ENCODE data around the gene ATP4A.

The ATP4A gene

DNA sequence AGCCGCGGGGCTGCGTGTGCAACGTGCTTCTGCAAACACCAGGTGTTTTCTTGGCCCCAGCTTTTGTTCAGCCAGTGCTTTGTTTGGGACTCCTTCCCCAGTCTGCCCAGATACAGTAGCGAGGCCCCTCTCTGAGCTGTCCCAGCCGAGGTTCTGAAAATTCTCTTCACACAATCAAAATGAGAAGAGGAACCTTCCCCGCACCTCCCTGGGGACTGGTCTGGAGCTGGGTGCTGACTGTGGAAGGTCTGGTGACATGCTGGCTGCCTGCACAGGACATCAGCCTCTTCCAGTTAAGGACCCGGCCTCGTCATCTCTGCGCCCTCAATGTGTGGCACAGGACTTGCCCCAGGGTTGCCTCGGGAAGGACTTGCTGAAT lies 4.2 kb downstream of the ATP4A start:
- DNase-seq (ENCODE audit: insufficient read length, low spot score): peak; percentile 57
- FAIRE-seq: no peak
- no peak for TF ChIP-seq PAX5 (IDR thresholded peaks at IDR 0.05; ENCODE audit: insufficient read depth, low read length, severe bottlenecking)
- TF ChIP-seq SPI1 (IDR thresholded peaks at IDR 0.05; ENCODE audit: low read depth, low read length): no peak
- TF ChIP-seq POLR2A (IDR thresholded peaks at IDR 0.05; ENCODE audit: low read depth, low read length): no peak
- TF ChIP-seq TAF1 (IDR thresholded peaks at IDR 0.05; ENCODE audit: low read depth, low read length): no peak
- TF ChIP-seq POLR2AphosphoS5 (IDR thresholded peaks at IDR 0.05; ENCODE audit: low read depth, low read length): no peak

DNA sequence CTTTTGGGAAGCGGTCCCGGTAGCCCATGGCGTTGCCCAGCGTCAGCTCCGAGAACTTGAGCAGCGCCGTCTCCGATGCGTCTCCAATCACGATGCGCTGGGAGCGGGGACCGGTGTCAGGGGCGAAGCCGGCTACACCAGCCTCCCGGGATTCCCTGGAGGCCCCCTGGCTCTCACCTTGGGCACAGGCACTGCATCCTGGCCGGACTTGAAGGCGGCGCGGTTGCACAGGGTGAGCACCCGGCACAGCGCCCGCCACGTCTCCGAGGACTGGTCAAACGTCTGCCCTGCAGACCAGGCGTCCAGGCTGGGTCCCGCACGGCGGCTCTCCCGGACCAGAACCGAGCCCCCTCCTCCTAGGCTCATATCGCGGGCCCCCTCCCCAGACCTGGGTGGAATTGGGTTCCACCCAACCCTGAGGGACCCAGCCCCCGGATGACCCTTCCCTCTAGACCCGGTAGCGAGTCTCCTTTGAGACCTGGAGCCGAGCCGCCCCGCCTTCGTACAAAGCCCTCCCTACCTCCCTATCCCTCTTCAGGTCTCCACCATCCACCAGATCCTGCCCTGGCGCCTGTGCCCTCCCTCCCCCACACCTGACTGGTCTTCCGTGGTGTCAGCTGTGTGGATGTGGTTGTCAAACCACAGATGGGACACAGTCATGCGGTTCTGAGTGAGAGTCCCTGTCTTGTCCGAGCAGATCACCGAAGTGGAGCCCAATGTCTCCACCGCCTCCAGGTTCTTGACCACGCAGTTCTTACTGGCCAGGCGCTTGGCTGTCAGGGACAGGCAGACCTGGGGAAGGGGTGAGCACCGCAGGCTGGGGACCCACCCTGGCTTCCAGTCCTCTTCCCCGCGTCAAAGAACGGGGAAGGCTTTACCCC lies 4.8 kb downstream of the ATP4A start:
- FAIRE-seq: peak; percentile 69

DNA sequence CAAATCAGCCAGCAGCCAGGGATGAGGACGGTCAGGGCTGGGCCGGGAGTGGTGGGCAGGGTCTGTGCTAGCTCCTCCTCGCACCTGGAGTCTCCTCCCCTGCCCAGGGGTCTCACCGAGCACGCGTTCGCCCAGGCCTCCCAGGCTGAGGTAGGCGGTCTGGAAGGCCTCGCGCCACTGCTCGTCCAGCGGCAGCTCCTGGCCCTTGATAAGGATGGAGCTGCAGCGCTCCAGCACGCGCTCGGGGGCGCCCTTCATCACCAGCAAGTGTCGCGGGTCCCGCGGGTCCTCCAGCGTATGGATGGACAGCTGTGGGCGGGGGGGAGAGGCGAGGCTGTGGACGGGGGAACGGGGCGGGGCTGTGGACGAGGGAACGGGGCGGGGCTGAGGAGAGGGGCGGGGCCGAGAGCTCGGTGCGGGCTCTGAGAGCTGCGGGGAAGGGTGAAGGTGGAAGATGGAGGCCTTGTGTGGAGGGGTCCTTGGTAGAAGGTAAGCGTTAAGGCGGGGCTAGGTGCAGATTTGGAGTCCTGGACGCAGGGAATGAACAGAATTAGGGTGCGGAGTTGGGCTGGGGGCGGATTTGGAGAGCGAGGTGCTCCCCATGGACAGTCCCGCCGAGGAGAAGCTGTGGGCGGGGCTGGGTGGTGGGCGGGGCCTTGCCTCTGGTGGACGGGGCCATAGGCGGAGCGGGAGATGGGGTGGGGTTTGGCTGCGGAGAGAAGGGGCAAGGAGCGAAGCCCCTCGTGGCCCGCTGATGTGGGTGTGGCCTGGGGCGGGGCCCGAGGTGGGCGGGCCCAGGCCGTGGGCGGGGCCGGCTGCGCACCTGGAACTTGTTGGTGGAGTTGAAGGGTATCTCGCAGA lies 5.7 kb downstream of the ATP4A start:
- TF ChIP-seq POLR2A (IDR thresholded peaks at IDR 0.05; ENCODE audit: low read depth, low read length) (no peak), SPI1 (IDR thresholded peaks at IDR 0.05; ENCODE audit: low read depth, low read length) (no peak), POU2F2 (IDR thresholded peaks at IDR 0.05; ENCODE audit: low read depth, low read length) (no peak), POLR2AphosphoS5 (IDR thresholded peaks at IDR 0.05; ENCODE audit: low read depth, low read length) (no peak), TAF1 (IDR thresholded peaks at IDR 0.05; ENCODE audit: low read depth, low read length) (no peak), PAX5 (IDR thresholded peaks at IDR 0.05; ENCODE audit: insufficient read depth, low read length, severe bottlenecking) (no peak)
- DNase-seq (ENCODE audit: insufficient read length, low spot score) (peak; percentile 64), FAIRE-seq (peak; percentile 84)

More for the DNA sequence above, 4.8 kb downstream of the ATP4A start:
- DNase-seq (ENCODE audit: insufficient read length, low spot score): no peak
- TF ChIP-seq POLR2AphosphoS5 (IDR thresholded peaks at IDR 0.05; ENCODE audit: low read depth, low read length) (no peak), PAX5 (IDR thresholded peaks at IDR 0.05; ENCODE audit: insufficient read depth, low read length, severe bottlenecking) (no peak), SPI1 (IDR thresholded peaks at IDR 0.05; ENCODE audit: low read depth, low read length) (no peak), POLR2A (IDR thresholded peaks at IDR 0.05; ENCODE audit: low read depth, low read length) (no peak), POU2F2 (IDR thresholded peaks at IDR 0.05; ENCODE audit: low read depth, low read length) (no peak), TAF1 (IDR thresholded peaks at IDR 0.05; ENCODE audit: low read depth, low read length) (no peak)

DNA sequence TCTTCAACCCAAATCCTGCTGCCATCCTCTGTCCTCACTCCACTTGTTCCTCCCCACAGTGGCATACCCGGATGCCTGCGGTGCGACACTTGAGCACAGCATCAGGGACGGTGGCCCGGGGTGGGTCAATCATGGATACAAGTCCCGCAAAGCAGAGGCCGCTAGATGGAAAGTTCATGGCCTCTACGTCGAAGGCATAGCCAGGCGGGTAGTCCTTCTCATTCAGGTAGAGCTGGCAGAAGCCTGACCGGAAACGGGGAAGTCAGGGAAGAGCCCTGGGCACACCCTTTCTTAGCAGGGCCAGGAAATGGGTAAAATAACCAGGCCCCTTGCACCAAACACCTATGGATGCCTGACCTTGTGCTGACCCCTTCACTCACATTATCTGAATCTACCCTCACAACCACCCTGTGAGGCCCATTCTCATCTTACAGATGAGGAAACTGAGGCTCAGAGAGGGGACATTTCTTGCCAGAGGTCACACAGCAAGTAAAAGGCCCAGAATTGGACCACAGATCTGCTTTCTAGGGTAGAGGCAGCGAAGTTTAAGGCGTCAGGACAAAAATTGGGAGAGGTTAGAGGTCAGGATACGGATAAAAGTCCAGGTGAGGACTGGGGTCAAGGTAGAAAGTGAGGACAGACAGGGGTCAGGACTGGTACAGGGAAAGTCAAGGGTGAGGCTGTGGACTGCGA lies 6.5 kb downstream of the ATP4A start:
- TF ChIP-seq TAF1 (IDR thresholded peaks at IDR 0.05; ENCODE audit: low read depth, low read length): no peak
- TF ChIP-seq POLR2AphosphoS5 (IDR thresholded peaks at IDR 0.05; ENCODE audit: low read depth, low read length): no peak
- no peak for TF ChIP-seq POU2F2 (IDR thresholded peaks at IDR 0.05; ENCODE audit: low read depth, low read length)
- DNase-seq (ENCODE audit: insufficient read length, low spot score): no peak
- FAIRE-seq: no peak

DNA sequence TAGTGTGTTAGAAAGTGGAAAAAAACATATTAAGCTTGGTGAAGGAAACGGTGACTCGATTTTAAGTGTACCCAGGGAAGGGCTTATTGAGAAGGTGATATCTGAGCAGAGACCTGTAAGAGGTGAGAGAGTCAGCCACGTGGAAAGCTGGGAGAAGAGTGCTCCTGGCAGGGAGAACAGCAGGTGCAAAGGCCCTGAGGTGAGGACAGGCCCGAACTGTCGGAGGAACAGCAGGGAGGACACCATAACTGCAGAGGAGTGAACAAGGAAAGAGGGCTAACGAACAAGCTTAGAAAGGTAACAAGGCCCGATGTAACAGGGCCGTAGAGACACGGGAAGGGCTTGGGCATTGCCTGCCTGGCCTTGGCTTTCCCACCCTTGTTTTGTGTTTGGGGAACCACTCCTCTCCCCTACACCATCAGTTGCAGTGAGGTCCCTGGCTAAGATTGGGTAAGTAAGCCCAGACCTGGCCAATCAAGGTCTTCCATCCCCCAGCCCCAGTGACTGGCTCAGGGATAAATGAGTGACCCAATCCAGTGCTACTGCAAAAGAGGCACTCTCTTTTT lies 7.3 kb downstream of the ATP4A start:
- no peak for FAIRE-seq
- TF ChIP-seq SPI1 (IDR thresholded peaks at IDR 0.05; ENCODE audit: low read depth, low read length) (no peak), POLR2AphosphoS5 (IDR thresholded peaks at IDR 0.05; ENCODE audit: low read depth, low read length) (no peak), POU2F2 (IDR thresholded peaks at IDR 0.05; ENCODE audit: low read depth, low read length) (no peak), POLR2A (IDR thresholded peaks at IDR 0.05; ENCODE audit: low read depth, low read length) (no peak), PAX5 (IDR thresholded peaks at IDR 0.05; ENCODE audit: insufficient read depth, low read length, severe bottlenecking) (no peak), TAF1 (IDR thresholded peaks at IDR 0.05; ENCODE audit: low read depth, low read length) (no peak)
- DNase-seq (ENCODE audit: insufficient read length, low spot score): no peak

DNA sequence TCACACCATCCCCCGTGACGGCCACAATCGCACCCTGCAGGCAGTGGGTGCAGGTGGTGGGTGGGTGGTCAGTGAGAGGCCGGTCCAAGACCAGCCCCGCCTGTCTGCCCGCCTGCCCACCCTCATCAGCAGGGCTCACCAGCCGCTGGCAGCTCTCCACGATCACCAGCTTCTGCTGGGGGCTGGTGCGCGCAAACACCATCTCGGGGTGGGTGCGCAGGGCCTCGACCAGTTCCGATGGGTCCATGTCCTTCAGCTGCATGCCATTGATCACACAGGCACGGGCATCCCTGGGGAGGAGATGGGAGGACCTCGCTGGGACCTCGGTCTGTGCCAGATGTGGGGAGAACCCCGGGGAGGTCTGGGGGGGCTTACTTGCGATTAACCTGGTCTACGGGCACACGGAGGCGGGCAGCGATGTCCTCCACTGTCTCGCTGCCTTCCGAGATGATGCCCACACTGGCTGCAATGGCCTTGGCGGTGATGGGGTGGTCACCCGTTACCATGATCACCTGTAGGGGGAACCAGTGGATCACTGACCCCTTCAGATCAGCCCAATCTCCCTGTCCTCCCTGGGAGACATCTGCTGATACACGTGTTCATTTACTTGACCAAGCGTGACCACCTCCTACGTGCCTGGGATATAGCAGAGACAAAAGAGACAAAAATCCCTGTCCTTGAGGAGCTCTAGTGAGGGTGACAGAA lies 8.0 kb downstream of the ATP4A start:
- TF ChIP-seq POU2F2 (IDR thresholded peaks at IDR 0.05; ENCODE audit: low read depth, low read length) (no peak), TAF1 (IDR thresholded peaks at IDR 0.05; ENCODE audit: low read depth, low read length) (no peak)
- FAIRE-seq: peak; percentile 81
- DNase-seq (ENCODE audit: insufficient read length, low spot score): no peak

DNA sequence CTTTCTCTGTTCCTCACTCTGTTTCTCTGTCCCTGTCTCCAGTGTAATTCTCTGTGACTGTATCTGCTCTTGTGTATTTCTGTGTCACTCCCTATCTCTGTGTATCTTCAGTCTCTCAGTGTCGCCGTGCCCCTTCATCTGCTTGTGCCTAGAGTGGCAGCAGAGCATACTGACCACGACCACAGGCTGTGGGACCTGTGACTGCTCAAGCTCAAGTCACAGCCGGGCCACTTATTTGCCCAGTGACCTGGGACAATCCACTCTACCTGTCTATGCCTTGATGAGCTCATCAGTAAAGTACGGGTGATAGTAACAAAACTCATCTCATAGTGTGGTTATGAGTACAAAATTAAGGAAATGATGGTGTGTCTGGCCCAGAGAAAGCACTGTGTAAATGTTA lies 9.4 kb downstream of the ATP4A start:
- no peak for DNase-seq (ENCODE audit: insufficient read length, low spot score)
- TF ChIP-seq POLR2A (IDR thresholded peaks at IDR 0.05; ENCODE audit: low read depth, low read length) (no peak), TAF1 (IDR thresholded peaks at IDR 0.05; ENCODE audit: low read depth, low read length) (no peak), PAX5 (IDR thresholded peaks at IDR 0.05; ENCODE audit: insufficient read depth, low read length, severe bottlenecking) (no peak), POU2F2 (IDR thresholded peaks at IDR 0.05; ENCODE audit: low read depth, low read length) (no peak), POLR2AphosphoS5 (IDR thresholded peaks at IDR 0.05; ENCODE audit: low read depth, low read length) (no peak), SPI1 (IDR thresholded peaks at IDR 0.05; ENCODE audit: low read depth, low read length) (no peak)
- FAIRE-seq: peak; percentile 35

DNA sequence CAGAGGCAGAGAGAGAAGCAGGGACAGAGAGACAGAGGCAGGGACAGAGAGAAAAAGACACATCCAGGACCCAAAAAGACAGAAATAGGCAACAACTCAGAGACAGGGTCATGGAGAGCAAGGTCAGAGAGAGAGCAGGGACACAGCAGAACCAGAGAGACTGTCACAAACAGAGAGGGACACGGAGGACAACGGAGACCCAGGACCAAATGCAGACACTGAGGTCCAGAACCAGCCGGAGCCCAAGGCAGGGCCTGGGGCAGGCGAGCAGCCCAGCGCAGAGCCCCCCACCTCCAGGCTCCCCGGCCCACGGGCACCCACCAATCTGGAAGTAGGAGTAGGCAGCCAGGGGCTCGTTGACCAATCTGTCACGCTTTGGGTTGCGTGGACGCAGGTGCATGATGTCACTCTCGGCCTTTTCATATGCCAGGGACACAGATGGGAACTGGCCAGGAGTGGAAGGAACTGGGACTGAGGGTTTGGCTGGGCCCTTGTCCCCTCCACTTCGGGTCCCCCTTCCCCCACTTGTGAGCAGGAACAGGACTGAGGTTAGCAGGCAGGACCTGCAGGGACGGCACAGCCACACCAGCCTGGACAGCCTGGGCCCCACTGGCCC lies 10.0 kb downstream of the ATP4A start:
- DNase-seq (ENCODE audit: insufficient read length, low spot score): no peak
- no peak for FAIRE-seq
- TF ChIP-seq POLR2A (IDR thresholded peaks at IDR 0.05; ENCODE audit: low read depth, low read length) (no peak), SPI1 (IDR thresholded peaks at IDR 0.05; ENCODE audit: low read depth, low read length) (no peak), POU2F2 (IDR thresholded peaks at IDR 0.05; ENCODE audit: low read depth, low read length) (no peak), POLR2AphosphoS5 (IDR thresholded peaks at IDR 0.05; ENCODE audit: low read depth, low read length) (no peak), PAX5 (IDR thresholded peaks at IDR 0.05; ENCODE audit: insufficient read depth, low read length, severe bottlenecking) (no peak), TAF1 (IDR thresholded peaks at IDR 0.05; ENCODE audit: low read depth, low read length) (no peak)
